Transverse colon (tissue), 4 donors: ENCODE data around the gene ZKSCAN4. TPM values are rescaled to one million over a fixed set of nuclear protein-coding genes. Genes with fewer than 3 reads are reported as not detected.

Experiments used
- DNase-seq: peaks from one replicate; pipeline ENCODE4 v3.0.0-alpha.2; 2019
- H3K27ac ChIP-seq, 4 donors: fragments of 200-600 bp; sonication (generic); 2 replicates each; pipeline ENCODE4 v1.5.1; 2016 to 2018; ENCODE audit warnings: inconsistent platforms in 4 of 4
- H3K27me3 ChIP-seq: fragments of 200-600 bp; sonication (generic); 2 replicates; pipeline ENCODE4 v1.5.1; 2017; ENCODE audit warnings: inconsistent platforms
- H3K36me3 ChIP-seq, 4 donors: fragments of 200-600 bp; sonication (generic); 2 replicates each; pipeline ENCODE4 v1.5.1; 2017 to 2019; ENCODE audit warnings: inconsistent platforms in 4 of 4
- H3K4me1 ChIP-seq, 4 donors: fragments of 200-600 bp; sonication (generic); 2 replicates each; pipeline ENCODE4 v1.5.1; 2017 to 2020; ENCODE audit warnings: inconsistent platforms in 4 of 4
- H3K4me3 ChIP-seq, 4 donors: fragments of 200-600 bp; sonication (generic); 1 replicate in 1 of 4; 2 replicates in 3 of 4; pipeline versions ENCODE4 v1.5.1 to v1.6.1; 2017 to 2019; ENCODE audit warnings: inconsistent platforms in 4 of 4
- H3K9me3 ChIP-seq, 2 donors: fragments of 200-600 bp; sonication (generic); 2 replicates each; pipeline ENCODE4 v1.5.1; 2017 to 2019; ENCODE audit warnings: inconsistent platforms in 2 of 2
- CTCF ChIP-seq, 5 experiments: fragments of 200-600 bp in 3 of 5; fragments of 450-650 bp in 2 of 5; sonication (generic) in 3 of 5; IDR thresholded peaks; 1 replicate in 2 of 5; 2 replicates in 3 of 5; pipeline ENCODE4 v1.5.1; 2016 to 2017; ENCODE audit warnings: antibody characterized with exemption in 5 of 5, inconsistent platforms in 3 of 5, mild to moderate bottlenecking in 2 of 5, moderate library complexity in 1 of 5
- EP300 ChIP-seq: sonication (generic); formaldehyde crosslinking; IDR thresholded peaks from one replicate; pipeline ENCODE4 v1.6.1; 2017; ENCODE audit warnings: antibody characterized with exemption, low read depth
- POLR2A ChIP-seq: fragments of 450-650 bp; IDR thresholded peaks from one replicate; pipeline ENCODE4 v1.6.1; 2016; ENCODE audit warnings: antibody characterized with exemption, mild to moderate bottlenecking, moderate library complexity
- POLR2AphosphoS5 ChIP-seq, 3 donors: sonication (generic); formaldehyde crosslinking; IDR thresholded peaks; one replicate each; pipeline ENCODE4 v1.6.1; 2016; ENCODE audit warnings: antibody characterized with exemption in 3 of 3
- WGBS, 2 donors: methylation state at CpG; one replicate each; pipeline ENCODE4 v1.1.5; 2018; ENCODE audit warnings: low coverage in 1 of 2; 5-methylcytosine and 5-hydroxymethylcytosine counted together
- in situ Hi-C, 4 donors: fragments of 200-750 bp; cut with MboI; loops; one replicate each; pipeline versions ENCODE4 v1.15.0 to v1.15.1; 2017; ENCODE audit warnings: low sequenced_read_pairs in 3 of 4, low pct_ligation_motif_present in 1 of 4, low pct_unique_long_range_greater_than_20kb in 1 of 4
- intact Hi-C: fragments of 100-400 bp; cut with DNase I; formaldehyde crosslinking; loops from one replicate; pipeline ENCODE4 v1.15.1; 2023; ENCODE audit warnings: low total_unique reads
- total RNA-seq, 4 donors: library from RNA; depleted of rRNA; stranded (reverse); fragments of >200 nt; gene quantifications; one replicate each; pipeline ENCODE4 v1.1.0, GENCODE V29; 2016

The ZKSCAN4 gene
- total RNA-seq, 4 donors from 2014 or later: 0.60 to 9.0 (median 4.9) TPM

- peak; percentile 24 for DNase-seq
- peak overlapping the region in 3 of 4 donors; percentile 30 to 64 (median 60) for H3K27ac ChIP-seq
- H3K36me3 ChIP-seq: no peaks in the 10 kb centered on the region
- intact Hi-C loops (no loop called here), in situ Hi-C loops (no loop called here)
- H3K4me3 ChIP-seq: peak overlapping the region in 3 of 4 donors; percentile 25 to 49 (median 36)
- peaks cover 91% of the 10 kb centered on the region for H3K27me3 ChIP-seq
- WGBS, 2 donors: 9 to 13% methylated on average over 3 to 35 of the region's 35 CpGs
- no peaks in the 10 kb centered on the region for H3K9me3 ChIP-seq
- H3K4me1 ChIP-seq: peaks cover 5 to 28% (median 12%) of the 10 kb centered on the region in 4 donors
- TF ChIP-seq POLR2AphosphoS5 (IDR thresholded peaks at IDR 0.05) (no peak), EP300 (no peak), POLR2A (no peak), CTCF (IDR thresholded peaks at IDR 0.05) (no peak)
Measured at GRCh38 chr6:28207510-28208110, 44.5 kb downstream of the ZKSCAN4 start.

- H3K4me3 ChIP-seq: peak overlapping the region in 3 of 4 donors; percentile 25 to 49 (median 36)
- no peak for TF ChIP-seq CTCF (IDR thresholded peaks at IDR 0.05)
- no peak for TF ChIP-seq POLR2A
- no peak for TF ChIP-seq EP300
- TF ChIP-seq POLR2AphosphoS5 (IDR thresholded peaks at IDR 0.05): no peak
- in situ Hi-C loops: no loop called here
- intact Hi-C loops: no loop called here
- no peaks in the 10 kb centered on the region for H3K9me3 ChIP-seq
- no peaks in the 10 kb centered on the region for H3K36me3 ChIP-seq
- H3K27ac ChIP-seq: peak overlapping the region in 3 of 4 donors; percentile 30 to 64 (median 60)
- 3 to 11% methylated on average over 7 to 15 of the region's 15 CpGs for WGBS, 2 donors
- peaks cover 2 to 22% (median 9%) of the 10 kb centered on the region in 4 donors for H3K4me1 ChIP-seq
- peaks cover 85% of the 10 kb centered on the region for H3K27me3 ChIP-seq
- DNase-seq: no peak
Measured at GRCh38 chr6:28206928-28207509, 45.0 kb downstream of the ZKSCAN4 start.

GRCh38 chr6:28206527-28206926, 45.5 kb downstream of the ZKSCAN4 start:
- TF ChIP-seq POLR2AphosphoS5 (IDR thresholded peaks at IDR 0.05): no peak
- no peak for TF ChIP-seq EP300
- no peak for TF ChIP-seq CTCF (IDR thresholded peaks at IDR 0.05)
- TF ChIP-seq POLR2A: no peak
- Histone ChIP-seq H3K9me3 (no peaks in the 10 kb centered on the region), H3K4me3 (peak overlapping the region in 2 of 4 donors; percentile 36 to 49), H3K27ac (peak overlapping the region in 2 of 4 donors; percentile 60 to 64), H3K27me3 (peaks cover 85% of the 10 kb centered on the region), H3K4me1 (peaks cover 2 to 20% (median 8%) of the 10 kb centered on the region in 4 donors), H3K36me3 (no peaks in the 10 kb centered on the region)
- DNase-seq: no peak
- 32 to 38% methylated on average over 3 of the region's 3 CpGs for WGBS, 2 donors
- in situ Hi-C loops: no loop called here
- intact Hi-C loops: no loop called here

- Histone ChIP-seq H3K4me1 (peaks cover 2 to 20% (median 8%) of the 10 kb centered on the region in 4 donors), H3K27me3 (peaks cover 80% of the 10 kb centered on the region), H3K4me3 (no peak overlapping the region), H3K36me3 (no peaks in the 10 kb centered on the region), H3K27ac (no peak overlapping the region), H3K9me3 (no peaks in the 10 kb centered on the region)
- 66 to 67% methylated on average over 1 of the region's 1 CpG for WGBS, 2 donors
- intact Hi-C loops: no loop called here
- in situ Hi-C loops: no loop called here
- no peak for DNase-seq
- no peak for TF ChIP-seq POLR2AphosphoS5 (IDR thresholded peaks at IDR 0.05)
- TF ChIP-seq CTCF (IDR thresholded peaks at IDR 0.05): no peak
- TF ChIP-seq EP300: no peak
- no peak for TF ChIP-seq POLR2A
Measured at GRCh38 chr6:28205879-28206278, 46.2 kb downstream of the ZKSCAN4 start.
